Hematopoietic multipotent progenitor cell treated with erythropoietin and hydrocortisone succinate and interleukin-3 and kit ligand, for 17 days (in vitro differentiated cells): Measurements from ENCODE around the gene SULT1B1.

Experiments
- DNase-seq: peaks from one replicate; pipeline ENCODE4 v3.0.0-alpha.2; 2015; ENCODE audit warnings: low spot score

SULT1B1 gene

DNA sequence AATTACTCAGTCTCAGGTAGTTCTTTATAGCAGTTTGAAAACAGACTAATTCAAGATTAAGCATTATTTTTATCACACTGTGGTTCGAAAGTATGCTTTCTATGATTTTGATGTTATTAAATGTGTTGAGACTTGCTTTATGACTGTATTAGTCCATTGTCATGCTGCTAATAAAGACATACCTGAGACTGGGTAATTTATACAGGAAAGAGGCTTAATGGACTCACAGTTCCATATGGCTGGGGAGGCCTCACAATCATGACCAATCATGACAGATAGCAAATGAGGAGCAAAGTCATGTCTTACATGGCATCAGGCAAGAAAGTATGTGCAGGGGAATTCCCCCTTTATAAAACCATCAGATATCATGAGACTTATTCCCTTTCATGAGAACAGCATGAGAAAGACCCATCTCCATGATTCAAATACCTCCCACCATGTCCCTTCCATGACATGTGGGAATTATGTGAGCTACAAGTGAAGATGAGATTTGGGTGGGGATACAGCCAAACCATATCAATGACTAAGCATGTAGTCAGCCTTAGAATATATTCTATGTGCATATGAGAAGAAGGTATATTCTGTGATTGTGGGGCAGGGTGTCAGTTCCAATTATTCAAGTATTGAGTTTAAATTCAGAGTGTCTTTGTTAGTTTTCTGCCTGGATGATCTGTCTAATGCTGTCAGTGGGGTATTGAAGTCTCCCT is 62.7 kb downstream of the SULT1B1 start:
- DNase-seq, result no peak

DNA sequence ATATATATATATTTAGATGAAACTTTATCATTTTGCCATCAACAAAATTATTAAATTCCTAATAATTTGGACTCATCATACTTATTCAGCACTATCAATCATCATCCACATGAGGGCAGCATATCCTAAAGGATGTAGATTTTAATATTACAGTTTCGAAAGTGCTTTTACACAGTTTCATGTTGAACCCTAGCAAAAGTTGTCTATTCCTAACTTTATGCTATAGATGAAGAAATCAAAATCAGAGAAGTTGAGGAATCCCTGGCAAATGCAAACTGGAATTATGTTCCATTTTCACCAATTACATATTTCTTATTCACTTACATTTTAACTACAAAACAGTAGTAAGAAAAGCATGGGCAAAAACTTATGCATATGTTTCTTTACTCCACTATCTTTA is 70.8 kb downstream of the SULT1B1 start:
- DNase-seq, result peak; percentile 13

DNA sequence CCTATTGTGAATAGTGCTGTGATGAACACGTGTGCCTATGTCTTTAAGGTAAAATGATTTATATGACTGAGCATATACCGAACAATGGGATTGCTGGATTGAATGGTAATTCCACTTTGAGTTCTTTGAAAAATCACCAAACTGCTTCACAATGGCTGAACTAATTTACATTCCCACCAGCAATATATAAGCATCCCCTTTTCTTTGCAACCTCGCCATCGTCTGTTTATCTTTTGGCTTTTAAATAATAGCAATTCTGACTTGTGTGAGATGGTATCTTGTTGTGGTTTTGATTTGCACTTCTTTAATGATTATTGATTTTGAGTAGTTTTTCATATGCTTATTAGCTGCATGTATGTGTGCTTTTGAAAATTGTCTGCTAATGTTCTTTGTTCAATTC is 75.6 kb downstream of the SULT1B1 start:
- no peak for DNase-seq
